ENCODE results near the gene IRAK2.

Gene IRAK2

DNA sequence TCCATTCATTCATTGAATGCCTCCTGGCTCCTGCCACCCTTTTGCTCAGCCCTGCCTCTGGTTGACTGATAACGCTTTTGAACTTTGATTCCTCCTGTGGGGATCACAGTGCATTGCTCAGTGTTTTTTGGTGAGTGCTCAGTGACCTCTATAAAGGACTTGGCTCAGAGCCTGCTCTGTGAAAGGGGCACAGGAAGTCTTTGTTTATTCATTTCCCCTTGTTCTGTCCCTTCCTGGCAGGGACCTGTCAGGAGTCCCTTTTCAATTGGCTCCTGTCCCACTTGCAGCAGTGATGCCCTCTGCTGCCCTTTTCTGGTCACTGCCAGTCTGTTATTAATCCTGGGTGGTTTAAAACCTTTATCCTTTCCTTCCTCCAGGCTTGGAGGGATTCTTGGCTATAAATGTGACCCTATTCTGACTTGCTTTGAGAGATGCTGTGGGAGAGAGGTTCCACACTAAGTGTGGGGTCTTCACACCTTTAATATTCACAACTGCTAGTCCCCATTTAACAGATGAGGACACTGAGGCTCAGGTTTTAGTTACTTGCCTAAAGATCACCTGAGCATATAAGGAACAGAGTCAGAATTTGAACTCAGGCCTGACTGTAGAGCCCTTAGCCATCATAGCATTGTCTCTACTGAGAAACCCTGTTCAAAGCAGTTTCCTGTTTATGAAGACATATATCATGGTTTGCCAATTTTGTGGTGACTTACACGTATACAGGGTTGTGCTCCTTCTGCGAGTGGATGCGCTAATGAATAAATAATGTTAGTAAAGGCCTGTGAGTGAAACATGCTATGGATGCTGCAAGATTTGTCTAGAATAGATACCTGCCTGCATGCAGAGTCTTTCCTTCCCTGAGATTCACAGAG is 60.3 kb downstream of the IRAK2 start:
- peak; percentile 93 for DNase-seq (ENCODE audit: low spot score)

DNA sequence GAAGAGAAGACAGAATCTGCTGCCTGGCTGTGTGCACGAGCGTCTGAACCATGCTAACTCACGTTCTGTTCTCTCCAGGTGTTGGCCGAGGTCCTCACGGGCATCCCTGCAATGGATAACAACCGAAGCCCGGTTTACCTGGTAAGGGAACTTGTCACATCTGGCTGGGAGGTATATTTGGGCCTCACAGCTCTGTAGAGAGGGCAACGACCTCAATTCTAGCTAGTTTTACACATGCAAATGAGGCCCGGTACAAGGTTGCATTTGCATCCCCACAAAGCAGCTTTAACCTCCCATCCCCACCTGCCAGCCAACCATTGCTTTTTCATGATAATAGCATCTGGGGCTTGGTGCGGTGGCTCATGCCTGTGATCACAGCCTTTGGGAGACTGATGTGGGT is 61.6 kb downstream of the IRAK2 start:
- DNase-seq (ENCODE audit: low spot score) = no peak

DNA sequence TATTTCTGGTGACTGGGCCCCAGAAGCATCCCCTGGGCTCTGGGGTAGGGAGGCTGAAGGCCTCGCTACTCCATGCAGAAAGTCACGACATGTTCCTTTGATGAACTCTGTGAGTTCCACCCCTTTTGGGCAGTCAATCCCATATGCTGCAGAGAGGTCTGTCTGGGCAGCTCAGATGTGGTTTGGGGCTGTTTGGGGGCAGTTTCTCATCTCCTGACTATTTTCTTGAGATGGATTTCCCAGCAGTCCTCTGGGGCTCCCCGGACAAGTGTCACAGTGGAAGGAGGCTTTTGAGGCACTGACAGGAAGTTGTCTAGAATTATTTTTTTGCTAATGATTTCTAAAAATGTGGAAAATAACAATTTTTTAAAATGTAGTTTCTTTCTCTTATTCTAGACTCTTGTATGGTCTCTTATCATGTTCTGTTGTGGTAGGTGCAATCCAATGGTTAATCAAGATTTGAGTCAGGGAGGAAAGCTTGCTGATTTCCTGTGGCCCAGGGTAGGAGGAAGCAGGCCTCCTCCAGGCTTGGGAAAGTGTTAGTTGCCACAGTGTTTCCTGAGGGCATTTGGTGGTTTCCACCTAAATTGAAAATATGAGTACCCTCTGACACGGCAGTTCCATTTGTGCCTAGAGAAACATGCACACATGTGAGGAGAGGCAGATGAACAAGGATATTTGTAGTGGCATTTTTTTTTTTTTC is 63.7 kb downstream of the IRAK2 start:
- DNase-seq (ENCODE audit: low spot score) = no peak

DNA sequence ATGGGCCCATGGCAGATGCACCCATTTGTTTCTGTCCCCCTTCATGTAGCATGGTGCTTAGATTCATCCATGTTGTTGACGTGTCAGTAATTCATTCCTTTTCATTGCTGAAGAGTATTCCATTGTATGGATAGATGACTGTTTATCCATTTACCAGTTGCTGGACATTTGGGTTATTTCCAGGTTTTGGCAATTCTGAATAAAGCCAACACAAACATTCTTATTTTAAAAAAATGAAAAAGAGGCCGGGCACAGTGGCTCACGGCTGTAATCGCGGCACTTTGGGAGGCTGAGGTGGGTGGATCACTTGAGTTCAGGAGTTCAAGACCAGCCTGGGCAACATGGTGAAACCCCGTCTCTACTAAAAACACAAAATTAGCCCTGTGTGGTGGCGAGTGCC is 64.9 kb downstream of the IRAK2 start:
- no peak for DNase-seq (ENCODE audit: low spot score)

DNA sequence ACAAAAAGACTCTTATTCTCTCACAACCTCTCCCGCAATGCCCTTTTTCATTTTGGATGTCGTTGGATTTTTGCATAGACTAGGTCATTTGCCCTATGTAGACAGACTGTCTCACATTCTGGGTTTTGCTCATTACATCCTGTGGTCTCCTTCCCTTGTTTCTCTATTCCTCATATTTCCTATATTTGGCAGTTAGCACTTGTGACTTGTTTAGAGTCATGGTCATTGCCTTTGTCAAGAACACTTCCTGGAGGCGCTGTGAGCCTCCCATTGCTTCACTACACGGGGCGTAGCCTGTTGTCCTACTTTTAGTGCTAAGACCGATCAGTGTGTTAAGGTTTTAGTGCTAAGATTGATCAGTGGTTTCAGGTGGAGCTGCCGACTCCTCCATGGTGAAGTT is 67.4 kb downstream of the IRAK2 start:
- no peak for DNase-seq (ENCODE audit: low spot score)

DNA sequence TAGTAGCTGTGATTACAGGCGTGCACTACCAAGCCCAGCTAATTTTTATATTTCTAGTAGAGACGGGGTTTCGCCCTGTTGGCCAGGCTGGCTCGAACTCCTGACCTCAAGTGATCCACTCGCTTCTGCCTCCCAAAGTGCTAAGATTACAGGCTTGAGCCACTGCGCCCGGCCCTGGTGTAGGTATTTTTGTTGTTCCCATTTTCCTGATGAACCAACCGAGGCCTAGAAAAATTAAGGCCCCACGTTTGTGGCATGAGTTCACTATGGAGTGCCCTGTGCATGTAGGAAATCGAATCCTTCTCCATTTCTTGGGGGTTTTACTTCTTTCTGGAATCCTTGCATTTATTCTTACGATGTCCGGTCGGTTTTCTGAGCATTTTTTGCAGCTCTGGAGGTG is 69.3 kb downstream of the IRAK2 start:
- DNase-seq (ENCODE audit: low spot score) = no peak

DNA sequence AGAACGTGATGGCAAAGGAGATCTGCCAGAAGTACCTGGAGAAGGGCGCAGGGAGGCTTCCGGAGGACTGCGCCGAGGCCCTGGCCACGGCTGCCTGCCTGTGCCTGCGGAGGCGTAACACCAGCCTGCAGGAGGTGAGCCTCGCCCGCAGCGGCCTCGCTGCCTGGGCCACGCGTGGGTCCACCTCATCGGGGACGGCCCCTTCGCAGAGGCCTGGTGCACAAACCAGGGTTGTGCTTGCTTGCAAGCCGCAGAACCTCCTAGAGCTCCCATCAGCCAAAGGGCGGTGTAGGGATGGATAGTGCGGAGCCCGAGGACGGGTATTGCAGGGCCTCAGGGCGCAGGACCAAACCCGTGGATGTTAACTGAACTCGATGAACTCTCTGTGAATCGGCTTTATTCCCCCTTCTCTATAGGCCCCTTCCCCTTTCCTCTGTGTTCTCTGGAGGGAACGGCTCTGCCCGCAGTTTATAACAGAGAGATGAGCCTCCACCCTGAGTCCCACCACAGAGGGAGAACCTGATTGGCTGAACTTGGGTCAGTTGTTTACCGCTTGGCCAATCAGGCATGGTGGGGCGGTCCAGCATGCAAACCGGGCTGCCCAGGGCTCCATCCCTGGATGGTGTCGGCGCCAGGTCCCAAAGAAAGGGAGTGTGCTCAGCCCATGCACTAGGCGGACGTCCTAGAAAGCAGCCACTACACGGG is 70.0 kb downstream of the IRAK2 start:
- DNase-seq (ENCODE audit: low spot score) = no peak

DNA sequence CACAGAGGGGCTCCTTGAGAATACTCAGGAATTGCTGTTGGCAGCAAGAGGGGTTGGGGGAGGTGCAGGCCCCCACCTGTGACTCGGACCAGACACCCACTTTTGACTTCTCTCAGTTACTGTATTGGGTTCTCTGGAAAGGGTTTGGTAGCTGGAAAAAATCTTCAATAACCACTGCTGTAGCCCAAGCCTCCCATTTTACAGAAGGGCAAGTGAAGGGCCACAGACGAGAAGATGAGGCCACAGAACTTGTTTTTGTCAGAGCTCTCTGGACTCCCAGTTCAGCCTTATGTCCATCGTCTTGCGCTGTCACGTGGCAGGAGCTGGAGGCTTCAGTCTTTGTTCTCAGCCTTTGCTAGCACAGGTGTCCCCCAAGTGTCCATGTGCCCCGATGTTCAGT is 70.8 kb downstream of the IRAK2 start:
- no peak for DNase-seq (ENCODE audit: low spot score)

DNA sequence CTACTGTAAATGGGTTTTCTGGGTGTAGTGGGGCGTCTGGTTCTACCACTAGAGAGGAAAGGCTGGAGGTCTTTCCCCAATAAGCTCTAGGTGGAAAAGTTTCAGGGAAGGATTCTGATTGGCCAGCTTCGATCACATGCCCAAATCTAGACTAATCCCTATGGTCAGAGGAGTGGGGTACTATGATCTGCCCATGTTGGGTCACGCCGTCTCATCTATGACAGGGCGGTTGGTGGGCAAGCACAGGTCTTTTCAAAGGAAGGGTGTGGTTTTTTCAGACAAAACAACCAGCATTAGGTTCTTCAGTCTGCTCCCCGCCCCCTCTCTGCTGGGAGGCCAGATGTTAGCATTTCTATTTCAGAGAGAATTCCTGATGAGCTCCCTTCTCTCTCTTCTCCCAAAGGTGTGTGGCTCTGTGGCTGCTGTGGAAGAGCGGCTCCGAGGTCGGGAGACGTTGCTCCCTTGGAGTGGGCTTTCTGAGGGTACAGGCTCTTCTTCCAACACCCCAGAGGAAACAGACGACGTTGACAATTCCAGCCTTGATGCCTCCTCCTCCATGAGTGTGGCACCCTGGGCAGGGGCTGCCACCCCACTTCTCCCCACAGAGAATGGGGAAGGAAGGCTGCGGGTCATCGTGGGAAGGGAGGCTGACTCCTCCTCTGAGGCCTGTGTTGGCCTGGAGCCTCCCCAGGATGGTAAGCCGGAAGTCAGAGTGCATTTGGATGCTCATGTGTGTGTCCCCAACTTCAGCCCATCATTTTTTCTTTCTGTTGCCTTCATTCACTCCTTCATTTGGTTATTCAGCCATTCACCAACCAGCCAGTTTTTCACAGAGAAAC is 73.8 kb downstream of the IRAK2 start:
- DNase-seq (ENCODE audit: low spot score) = no peak

DNA sequence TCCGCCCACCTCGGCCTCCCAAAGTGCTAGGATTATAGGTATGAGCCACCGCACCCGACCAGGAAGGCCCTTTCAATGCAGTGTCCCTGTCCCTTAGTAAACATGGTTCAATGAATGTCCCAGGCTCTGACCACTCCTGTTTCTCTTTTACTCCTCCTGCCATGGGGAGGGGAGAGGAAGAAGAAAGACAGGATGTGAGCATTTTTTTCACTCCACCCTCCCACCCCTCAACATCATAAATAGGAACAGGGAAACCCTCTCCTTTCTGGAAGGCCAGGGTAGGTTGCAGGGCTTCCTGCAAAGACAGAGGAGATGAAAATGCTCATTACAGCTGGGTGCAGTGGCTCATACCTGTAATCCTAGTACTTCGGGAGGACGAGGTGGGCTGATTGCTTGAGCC is 76.1 kb downstream of the IRAK2 start:
- DNase-seq (ENCODE audit: low spot score) = no peak

DNA sequence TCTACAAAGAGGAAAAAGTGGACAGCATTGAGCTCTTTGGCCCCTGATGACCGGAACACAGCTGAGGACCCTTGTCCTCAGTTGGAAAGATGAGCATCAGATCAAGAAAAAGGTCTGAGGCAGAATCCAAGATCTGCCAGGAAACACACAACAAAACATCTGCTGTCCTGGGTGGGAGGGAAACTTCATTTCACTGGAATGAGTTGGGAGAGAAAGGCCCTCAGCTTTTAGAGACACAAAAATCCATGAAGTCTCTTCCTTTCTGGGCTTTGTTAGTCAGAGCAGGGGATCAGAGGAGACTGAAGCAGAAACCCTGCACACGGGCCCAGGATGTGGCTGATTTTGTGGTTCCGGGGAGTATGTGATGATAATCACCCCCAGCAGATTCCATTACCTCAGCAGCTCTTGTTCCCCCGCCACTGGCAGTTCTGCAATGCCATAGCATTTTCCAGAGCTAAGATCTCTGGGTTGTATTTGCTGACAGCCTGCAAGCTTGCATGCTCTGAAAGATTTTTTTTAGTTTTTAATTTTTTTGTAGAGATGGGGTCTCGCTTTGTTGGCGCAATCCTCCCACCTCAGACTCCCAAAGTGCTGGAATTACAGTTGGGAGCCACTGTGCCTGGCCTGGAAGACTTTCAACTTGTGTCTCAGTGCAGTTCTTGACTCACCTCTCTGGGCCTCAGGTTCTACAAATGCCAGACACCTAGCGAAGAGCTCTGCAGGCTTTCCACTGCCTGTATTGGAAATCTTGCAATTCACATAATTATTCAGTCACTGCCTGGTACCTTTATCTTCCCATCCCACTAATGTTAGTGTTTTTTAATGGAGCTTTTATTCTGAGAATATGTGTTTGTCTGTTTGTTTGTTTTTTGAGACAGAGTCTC is 77.7 kb downstream of the IRAK2 start:
- DNase-seq (ENCODE audit: low spot score) = peak; percentile 75

DNA sequence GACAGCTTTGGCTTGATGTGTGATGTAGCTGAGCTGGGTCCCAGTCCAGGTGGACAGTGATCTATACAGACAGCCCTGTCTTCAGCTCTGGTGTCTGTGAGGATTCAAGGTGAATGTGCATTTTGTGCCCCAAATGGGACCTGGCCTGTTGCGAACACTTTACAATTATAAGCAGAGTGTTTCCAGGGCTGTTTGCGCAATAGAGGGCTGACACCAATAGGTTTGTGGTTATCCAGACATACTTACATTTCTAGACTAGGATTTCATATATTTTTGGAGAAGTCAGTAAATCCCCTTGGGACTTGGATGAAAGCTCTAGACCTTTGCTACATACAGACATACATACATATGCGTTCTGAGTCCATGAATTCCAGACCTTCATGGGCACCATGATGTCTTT is 79.3 kb downstream of the IRAK2 start:
- DNase-seq (ENCODE audit: low spot score) = no peak

DNA sequence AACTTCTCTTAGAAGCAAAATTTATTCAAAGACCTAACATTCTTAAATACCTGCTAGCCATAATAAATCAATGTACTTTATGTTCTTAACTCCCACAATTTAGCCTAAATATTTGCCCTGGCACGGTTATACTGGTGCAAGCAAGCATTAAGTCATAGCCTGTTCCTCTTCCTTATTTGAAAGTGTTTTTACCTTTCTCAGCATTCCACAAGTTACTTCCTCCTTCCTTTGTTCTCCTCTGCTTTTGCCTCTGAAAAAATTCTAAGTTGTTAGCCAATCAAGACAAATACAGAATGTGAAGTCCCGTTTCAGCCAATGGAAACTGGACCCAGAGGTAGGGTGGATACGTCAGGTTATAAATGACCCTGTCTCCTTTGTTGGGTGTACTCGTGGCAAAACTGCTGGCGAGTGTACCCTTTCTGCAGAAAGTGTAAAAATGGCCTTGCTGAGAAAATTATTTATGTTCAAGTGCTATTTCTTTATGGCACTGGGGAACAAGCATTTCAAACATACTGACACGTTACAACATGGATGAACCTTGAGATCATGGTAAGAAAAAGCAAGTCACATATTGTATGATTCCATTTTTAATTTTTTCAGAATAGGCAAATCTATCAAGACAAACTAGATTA is 80.5 kb downstream of the IRAK2 start:
- DNase-seq (ENCODE audit: low spot score) = no peak

DNA sequence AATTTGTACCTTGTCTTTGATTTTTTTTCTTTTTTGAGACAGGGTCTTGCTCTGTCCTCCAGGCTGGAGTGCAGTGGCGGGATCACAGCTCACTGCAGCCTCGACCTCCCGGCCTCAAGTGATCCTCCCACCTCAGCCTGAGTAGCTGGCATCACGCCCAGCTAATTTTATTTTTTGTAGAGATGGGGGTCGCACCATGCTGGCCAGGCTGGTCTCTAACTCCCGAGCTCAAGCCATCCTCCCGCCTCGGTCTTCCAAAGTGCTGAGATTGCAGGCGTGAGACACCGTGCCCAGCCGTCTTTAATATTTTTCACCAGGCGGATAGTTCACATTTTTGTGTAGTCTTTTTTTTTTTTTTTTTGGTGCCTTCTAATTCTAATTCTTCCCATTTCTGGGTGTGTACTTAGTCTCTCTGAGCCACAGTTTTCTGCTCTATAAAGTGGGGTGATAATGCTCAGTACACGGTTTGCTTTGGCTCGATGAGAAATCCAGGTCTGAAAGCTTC is 83.0 kb downstream of the IRAK2 start:
- DNase-seq (ENCODE audit: low spot score) = no peak

DNA sequence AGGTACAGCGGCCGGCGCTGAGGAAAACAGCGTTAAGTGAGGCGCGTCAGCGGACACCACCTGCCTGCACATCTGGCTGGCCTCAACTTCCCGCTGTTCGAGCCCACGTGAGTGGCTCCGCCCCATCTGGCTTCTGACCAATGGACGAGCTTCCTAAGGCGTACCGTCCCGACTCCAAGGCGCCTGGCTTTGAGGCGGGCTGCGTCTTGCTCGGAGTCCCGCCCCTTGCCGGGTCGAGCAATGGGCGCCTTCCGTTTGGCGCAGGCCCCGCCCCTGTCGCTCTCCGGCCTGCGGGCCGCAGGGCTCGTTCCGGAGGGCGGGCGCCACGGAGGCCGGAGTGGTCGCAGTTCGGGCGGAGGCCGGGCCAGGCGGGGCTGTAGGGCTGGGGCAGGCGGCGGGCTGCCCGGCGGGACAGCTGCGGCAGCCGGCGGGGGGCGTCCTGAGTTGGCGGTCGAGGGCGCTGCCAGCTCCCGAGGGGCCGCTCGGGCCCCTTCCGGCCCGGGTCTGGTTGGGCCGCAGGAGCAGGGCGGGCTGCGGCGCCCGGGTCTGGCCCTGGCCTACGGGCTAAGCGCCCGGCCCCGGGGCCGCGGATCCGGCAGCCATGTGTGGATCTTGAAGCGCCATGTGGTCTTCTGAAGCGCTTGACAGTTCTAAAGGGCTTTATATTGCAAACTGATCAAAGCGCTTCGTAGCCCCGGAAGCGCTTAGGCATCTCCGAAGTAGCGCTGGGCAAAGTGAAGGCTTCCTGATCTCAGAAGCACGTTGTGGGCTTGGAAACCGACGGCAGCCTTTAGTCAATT is 83.7 kb downstream of the IRAK2 start, which contains the start of gene TATDN2:
Gene TATDN2 (plus strand): TSS at position 276 of the 800 bp plus-strand sequence. CDS start 742 bp downstream, outside the sequence.
- DNase-seq (ENCODE audit: low spot score) = peak; percentile 99

DNA sequence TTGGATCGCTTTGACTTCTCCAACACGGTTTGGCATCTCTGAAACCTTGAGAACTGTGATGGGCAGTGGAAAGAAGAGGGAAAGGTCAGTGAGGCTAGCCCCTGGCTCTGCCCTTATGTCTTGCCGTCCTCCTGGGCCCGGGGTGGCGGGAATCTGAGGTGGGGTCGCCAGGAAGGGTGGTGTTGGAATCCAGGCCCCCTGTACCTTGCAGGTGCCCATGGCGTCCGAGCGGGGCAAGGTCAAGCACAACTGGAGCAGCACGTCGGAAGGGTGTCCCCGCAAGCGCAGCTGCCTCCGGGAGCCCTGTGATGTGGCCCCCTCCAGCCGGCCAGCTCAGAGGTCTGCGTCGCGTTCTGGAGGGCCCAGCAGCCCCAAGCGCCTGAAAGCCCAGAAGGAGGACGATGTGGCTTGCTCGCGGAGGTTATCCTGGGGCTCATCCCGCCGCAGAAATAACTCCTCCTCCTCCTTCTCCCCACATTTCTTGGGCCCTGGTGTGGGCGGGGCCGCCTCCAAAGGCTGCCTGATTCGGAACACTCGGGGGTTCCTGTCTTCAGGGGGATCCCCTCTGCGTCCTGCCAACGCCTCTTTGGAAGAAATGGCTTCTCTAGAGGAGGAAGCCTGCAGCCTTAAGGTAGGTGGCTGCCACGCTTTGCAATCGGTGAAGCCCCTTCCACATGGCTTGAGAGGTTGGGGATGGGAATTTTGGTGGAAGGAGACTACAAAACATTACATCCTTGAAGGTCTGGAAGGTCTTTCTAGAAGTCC is 84.4 kb downstream of the IRAK2 start:
- peak; percentile 25 for DNase-seq (ENCODE audit: low spot score)

DNA sequence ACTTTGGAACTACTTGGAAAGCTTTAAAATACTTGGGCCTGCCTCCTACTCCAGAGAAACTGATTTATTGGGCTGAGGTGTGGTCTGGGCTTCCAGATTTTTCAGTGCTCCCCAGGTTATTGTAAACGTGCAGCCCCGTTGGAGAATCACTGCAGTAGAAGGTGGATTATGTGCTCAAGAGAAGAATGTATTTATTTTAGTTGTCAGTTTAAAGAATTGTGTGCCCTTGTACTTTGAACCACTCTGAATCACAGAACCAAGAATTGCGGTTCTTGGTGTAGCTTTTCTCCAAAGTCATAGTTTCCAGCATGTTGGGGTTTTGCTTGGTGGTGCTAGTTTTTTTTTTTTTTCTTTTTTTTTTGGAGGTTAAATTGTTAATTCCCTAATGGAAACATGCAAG is 85.1 kb downstream of the IRAK2 start:
- no peak for DNase-seq (ENCODE audit: low spot score)

DNA sequence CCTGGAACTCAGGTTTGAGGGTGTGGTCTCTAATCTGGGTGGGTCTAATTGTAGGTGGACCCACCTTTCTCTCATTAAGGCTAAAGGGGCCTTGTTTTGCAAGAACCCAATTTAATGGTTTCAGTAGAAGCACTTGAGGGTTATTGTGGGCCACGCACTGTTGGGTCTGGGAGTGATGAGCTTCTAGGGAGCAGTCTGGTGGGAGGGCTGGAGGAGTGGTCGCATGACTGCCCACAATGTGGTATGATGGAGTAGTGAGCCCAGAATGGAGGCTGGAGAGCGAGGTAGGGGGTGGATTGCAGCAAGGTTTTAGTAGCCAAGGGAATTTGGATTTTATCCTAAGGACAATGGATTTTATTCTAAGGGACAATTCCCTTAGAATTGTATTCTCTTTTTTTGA is 86.3 kb downstream of the IRAK2 start:
- no peak for DNase-seq (ENCODE audit: low spot score)

DNA sequence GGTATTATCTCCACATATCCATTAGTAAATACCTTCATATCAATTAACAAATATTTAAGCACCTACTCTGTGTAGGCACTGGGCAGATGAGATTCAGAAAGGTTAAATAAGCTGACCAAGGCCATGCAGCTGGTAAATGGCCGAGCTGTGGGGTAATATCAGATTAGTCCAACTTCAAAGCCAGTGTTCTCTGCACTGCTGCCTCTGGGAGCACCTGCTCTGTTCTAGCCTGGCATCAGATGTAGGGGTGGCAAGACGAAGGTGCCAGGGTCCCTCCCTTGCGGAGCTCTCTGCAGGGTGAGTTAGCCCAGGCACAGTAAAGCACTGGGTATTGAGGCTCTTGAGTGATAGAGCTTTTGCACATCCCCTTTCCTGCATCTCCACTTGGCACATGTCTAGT is 89.0 kb downstream of the IRAK2 start:
- DNase-seq (ENCODE audit: low spot score) = no peak
